HT-29 (cell line): Measurements from ENCODE around the gene MICAL3. TPM values are rescaled to one million over a fixed set of nuclear protein-coding genes. Genes with fewer than 3 reads are reported as not detected.
"Not testable (repeated sequence)": the region's sequence is repeated elsewhere in the genome, so short reads cannot be mapped to it uniquely, and the experiment has no call there.

Experiments
- DNase-seq: peaks from one replicate; pipeline ENCODE4 v3.0.0-alpha.2; 2015; ENCODE audit warnings: low spot score
- total RNA-seq: library from RNA; depleted of rRNA; stranded (reverse); fragments of >200 nt; shearing (Covaris generic); gene quantifications from 2 replicates; pipeline ENCODE4 v1.2.3, GENCODE V29; 2014

The MICAL3 gene
- total RNA-seq, 1 experiment from 2014 or later: 11.2 TPM

- no peak for DNase-seq
These were observed 9.0 kb upstream of the MICAL3 start for GRCh38 chr22:18033204-18033998.

- DNase-seq: no peak
These were observed 8.2 kb upstream of the MICAL3 start for GRCh38 chr22:18032455-18033101.

- no peak for DNase-seq
These were observed 7.5 kb upstream of the MICAL3 start for GRCh38 chr22:18031695-18032454.

GRCh38 chr22:18029686-18030267 lies 5.4 kb upstream of the MICAL3 start:
- DNase-seq: no peak

GRCh38 chr22:18028817-18029527 lies 4.6 kb upstream of the MICAL3 start:
- DNase-seq: no peak

- not testable (repeated sequence) for DNase-seq
These were observed 1.5 kb upstream of the MICAL3 start for GRCh38 chr22:18025898-18026297.

- no peak for DNase-seq
These were observed 777 bp upstream of the MICAL3 start for GRCh38 chr22:18024956-18025720.

- DNase-seq: peak; percentile 57
These were observed 669 bp downstream of the MICAL3 start for GRCh38 chr22:18023509-18024275.

GRCh38 chr22:18022876-18023275 lies 1.5 kb downstream of the MICAL3 start:
- DNase-seq: no peak

GRCh38 chr22:18021431-18021830 lies 2.9 kb downstream of the MICAL3 start:
- no peak for DNase-seq

GRCh38 chr22:18020743-18021142 lies 3.6 kb downstream of the MICAL3 start:
- DNase-seq: not testable (repeated sequence)

GRCh38 chr22:18013947-18014346 lies 10.4 kb downstream of the MICAL3 start:
- DNase-seq: no peak

- DNase-seq: no peak
These were observed 10.9 kb downstream of the MICAL3 start for GRCh38 chr22:18013436-18013835.

GRCh38 chr22:18012531-18012930 lies 11.8 kb downstream of the MICAL3 start:
- no peak for DNase-seq

- DNase-seq: no peak
These were observed 14.1 kb downstream of the MICAL3 start for GRCh38 chr22:18010266-18010665.

- no peak for DNase-seq
These were observed 16.2 kb downstream of the MICAL3 start for GRCh38 chr22:18008136-18008535.

GRCh38 chr22:18005201-18005926 lies 19.0 kb downstream of the MICAL3 start:
- no peak for DNase-seq

GRCh38 chr22:18001894-18002315 lies 22.5 kb downstream of the MICAL3 start:
- not testable (repeated sequence) for DNase-seq
